Kidney (tissue), 14 donors: Measurements from ENCODE around the gene CDK9. TPM values are rescaled to one million over a fixed set of nuclear protein-coding genes. Genes with fewer than 3 reads are reported as not detected.
A peak's percentile ranks its signal among the peaks of the same experiment; 100 is the strongest.

ENCODE experiments used
- DNase-seq, 5 donors: peaks; one replicate each; pipeline ENCODE4 v3.0.0-alpha.2; 2013 to 2020
- FAIRE-seq: peaks from 2 replicates; lab custom pipeline; 2012; peaks lifted over from hg19 to GRCh38; lab: Jason Lieb, UNC
- H3K27ac ChIP-seq, 2 donors: one replicate each; pipeline ENCODE4 v1.7.0; 2013; ENCODE audit warnings: low read depth in 2 of 2, low read length in 2 of 2, inconsistent platforms in 1 of 2
- H3K27me3 ChIP-seq: one replicate; pipeline ENCODE4 v1.7.1; 2013; ENCODE audit warnings: low read length, inconsistent platforms; ENCODE audit not compliant: control insufficient read depth, insufficient read depth
- H3K36me3 ChIP-seq, 3 donors: one replicate each; pipeline versions ENCODE4 v1.7.0 to v1.7.1; 2013; ENCODE audit warnings: low read length in 3 of 3, control low read depth in 1 of 3, inconsistent platforms in 1 of 3; ENCODE audit not compliant: insufficient read depth in 3 of 3, control insufficient read depth in 2 of 3
- H3K4me1 ChIP-seq, 3 donors: one replicate each; pipeline versions ENCODE4 v1.7.0 to v1.7.1; 2013; ENCODE audit warnings: low read length in 3 of 3, inconsistent platforms in 1 of 3, low read depth in 1 of 3; ENCODE audit not compliant: control insufficient read depth in 2 of 3, insufficient read depth in 2 of 3
- H3K4me3 ChIP-seq, 3 donors: one replicate each; pipeline versions ENCODE4 v1.7.0 to v1.8.1; 2013; ENCODE audit warnings: low read length in 3 of 3, control low read depth in 1 of 3, inconsistent platforms in 1 of 3
- H3K9ac ChIP-seq, 3 donors: one replicate each; pipeline versions ENCODE4 v1.7.0 to v1.7.1; 2013; ENCODE audit warnings: low read length in 3 of 3, control low read depth in 1 of 3, inconsistent platforms in 1 of 3
- H3K9me3 ChIP-seq, 3 donors: one replicate each; pipeline versions ENCODE4 v1.7.0 to v1.7.1; 2013; ENCODE audit warnings: low read length in 3 of 3, control low read depth in 1 of 3, inconsistent platforms in 1 of 3; ENCODE audit not compliant: control insufficient read depth in 2 of 3, insufficient read depth in 1 of 3
- intact Hi-C: fragments of 100-400 bp; cut with DNase I; formaldehyde crosslinking; loops from one replicate; pipeline ENCODE4 v1.11.1; 2022
- polyA plus RNA-seq: library from polyadenylated mRNA; stranded (reverse); fragments of 350-450 nt; fragmentation: Illumina TruSeq; extraction: RNeasy Lipid Tissue Mini Kit (QIAGEN cat#74804); gene quantifications from one replicate; pipeline ENCODE4 v1.2.3, GENCODE V29; 2014; ENCODE audit warnings: low read depth, low replicate concordance; ENCODE audit not compliant: insufficient read depth
- total RNA-seq: library from RNA; stranded (reverse); fragmentation: NEBNext Ultra II Directional; extraction: Animal tissue kit (Norgen Biotek cat#: 25700); gene quantifications from one replicate; pipeline ENCODE4 v1.2.1, GENCODE V29; 2021
- TF ChIP-seq, protein P1 (sequence below): IDR thresholded peaks from 3 replicates; pipeline ENCODE4 v1.5.1; 2012; ENCODE audit warnings: mild to moderate bottlenecking, moderate library complexity, borderline replicate concordance; ENCODE audit not compliant: insufficient read depth; ENCODE audit errors: extremely low read depth
- donor health status: control.
- donor health status: control.
- donor health status: control.
- donor health status: control.
- donor health status: control.
- donor health status: DM: yes; HTN: yes; CAD: no.
- donor health status: Normal renal cell carcinoma (clear cell type).

The CDK9 gene
- total and polyA plus RNA-seq, 2 donors from 2014 or later, result 45.2 to 93.5 TPM

DNA sequence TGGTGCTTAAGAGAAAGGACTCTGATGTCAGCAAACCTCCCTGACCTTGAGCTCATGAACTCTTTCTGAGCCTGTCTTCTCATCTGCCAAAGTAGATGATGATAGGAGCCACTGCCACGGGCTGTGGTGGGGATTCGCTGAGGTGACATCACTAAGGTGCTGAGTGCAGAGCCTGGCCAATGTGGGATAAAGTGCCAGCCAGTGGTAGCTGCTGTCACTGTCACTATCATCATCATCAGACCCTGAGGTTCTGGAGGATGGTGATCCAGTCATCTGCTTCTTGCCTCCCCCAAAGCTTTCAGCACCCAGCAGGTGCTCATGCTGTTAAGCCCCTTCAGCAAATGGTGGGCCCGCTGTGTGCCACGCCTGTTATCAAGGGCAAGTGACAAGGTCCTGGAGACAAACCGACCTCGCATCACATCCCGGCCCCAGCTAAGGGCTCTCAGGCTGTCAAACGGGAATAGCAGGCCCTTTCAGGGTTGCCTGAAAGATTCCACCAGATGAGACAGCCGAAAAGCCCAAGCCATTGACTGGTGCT, 23.2 kb downstream of the CDK9 start:
- TF ChIP-seq, protein P1, sequence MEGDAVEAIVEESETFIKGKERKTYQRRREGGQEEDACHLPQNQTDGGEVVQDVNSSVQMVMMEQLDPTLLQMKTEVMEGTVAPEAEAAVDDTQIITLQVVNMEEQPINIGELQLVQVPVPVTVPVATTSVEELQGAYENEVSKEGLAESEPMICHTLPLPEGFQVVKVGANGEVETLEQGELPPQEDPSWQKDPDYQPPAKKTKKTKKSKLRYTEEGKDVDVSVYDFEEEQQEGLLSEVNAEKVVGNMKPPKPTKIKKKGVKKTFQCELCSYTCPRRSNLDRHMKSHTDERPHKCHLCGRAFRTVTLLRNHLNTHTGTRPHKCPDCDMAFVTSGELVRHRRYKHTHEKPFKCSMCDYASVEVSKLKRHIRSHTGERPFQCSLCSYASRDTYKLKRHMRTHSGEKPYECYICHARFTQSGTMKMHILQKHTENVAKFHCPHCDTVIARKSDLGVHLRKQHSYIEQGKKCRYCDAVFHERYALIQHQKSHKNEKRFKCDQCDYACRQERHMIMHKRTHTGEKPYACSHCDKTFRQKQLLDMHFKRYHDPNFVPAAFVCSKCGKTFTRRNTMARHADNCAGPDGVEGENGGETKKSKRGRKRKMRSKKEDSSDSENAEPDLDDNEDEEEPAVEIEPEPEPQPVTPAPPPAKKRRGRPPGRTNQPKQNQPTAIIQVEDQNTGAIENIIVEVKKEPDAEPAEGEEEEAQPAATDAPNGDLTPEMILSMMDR, result no peak
- FAIRE-seq, result no peak
- no peak overlapping the region for H3K9ac ChIP-seq

DNA sequence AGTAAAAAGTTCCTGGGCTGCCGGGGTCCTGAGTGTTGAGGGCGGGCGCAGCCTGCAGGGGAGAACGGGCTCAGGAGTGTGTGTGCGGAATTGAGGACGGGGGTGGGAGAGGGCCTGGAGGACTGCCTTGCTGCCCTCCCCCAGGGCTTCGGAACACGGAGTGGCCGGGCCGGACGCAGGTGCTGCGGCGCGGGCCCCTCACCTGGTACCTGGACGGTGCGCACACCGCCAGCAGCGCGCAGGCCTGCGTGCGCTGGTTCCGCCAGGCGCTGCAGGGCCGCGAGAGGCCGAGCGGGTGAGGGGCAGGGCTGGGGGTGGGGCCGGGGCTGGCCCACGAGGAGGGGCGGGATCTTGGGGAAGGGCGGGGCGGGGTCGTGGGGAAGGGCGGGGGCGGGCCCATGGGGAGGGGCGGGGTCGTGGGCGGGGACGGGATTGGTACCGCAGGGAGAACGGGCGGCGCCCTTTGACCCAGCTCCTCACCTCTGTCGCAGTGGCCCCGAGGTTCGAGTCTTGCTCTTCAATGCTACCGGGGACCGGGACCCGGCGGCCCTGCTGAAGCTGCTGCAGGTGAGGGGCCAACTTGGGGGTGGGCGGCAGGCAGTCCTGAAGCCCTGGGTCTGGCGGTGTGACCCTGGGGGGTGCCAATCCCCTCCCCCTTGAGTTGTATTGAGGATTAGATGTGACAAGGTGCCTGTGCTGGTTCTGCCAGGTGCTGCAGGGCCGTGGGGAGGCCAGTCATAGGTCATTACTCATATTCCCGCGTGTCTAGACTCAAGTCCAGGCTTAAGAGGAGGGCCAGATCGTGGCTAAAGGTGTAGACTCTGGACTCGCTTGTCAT, 23.9 kb downstream of the CDK9 start:
- no peak for FAIRE-seq
- Histone ChIP-seq H3K27ac (no peak overlapping the region), H3K4me3 (no peak overlapping the region), H3K9ac (no peak overlapping the region), H3K4me1 (peaks cover 0 to 6% (median 0%) of the 10 kb centered on the region in 3 donors), H3K36me3 (peaks cover 2 to 31% (median 14%) of the 10 kb centered on the region in 3 donors), H3K9me3 (no peaks in the 10 kb centered on the region), H3K27me3 (no peaks in the 10 kb centered on the region)
- peak in 3 of 5 donors; percentile 60 to 84 (median 63) for DNase-seq
- intact Hi-C loops, result no loop called here
- TF ChIP-seq, protein P1, result no peak

More for the DNA sequence above, 23.2 kb downstream of the CDK9 start:
- DNase-seq, result peak in 1 of 5 donors; percentile 49
- Histone ChIP-seq H3K4me3 (no peak overlapping the region), H3K27ac (no peak overlapping the region), H3K36me3 (peaks cover 2 to 30% (median 10%) of the 10 kb centered on the region in 3 donors), H3K4me1 (peaks cover 0 to 11% (median 6%) of the 10 kb centered on the region in 3 donors), H3K9me3 (no peaks in the 10 kb centered on the region), H3K27me3 (no peaks in the 10 kb centered on the region)
- intact Hi-C loops, result no loop called here

DNA sequence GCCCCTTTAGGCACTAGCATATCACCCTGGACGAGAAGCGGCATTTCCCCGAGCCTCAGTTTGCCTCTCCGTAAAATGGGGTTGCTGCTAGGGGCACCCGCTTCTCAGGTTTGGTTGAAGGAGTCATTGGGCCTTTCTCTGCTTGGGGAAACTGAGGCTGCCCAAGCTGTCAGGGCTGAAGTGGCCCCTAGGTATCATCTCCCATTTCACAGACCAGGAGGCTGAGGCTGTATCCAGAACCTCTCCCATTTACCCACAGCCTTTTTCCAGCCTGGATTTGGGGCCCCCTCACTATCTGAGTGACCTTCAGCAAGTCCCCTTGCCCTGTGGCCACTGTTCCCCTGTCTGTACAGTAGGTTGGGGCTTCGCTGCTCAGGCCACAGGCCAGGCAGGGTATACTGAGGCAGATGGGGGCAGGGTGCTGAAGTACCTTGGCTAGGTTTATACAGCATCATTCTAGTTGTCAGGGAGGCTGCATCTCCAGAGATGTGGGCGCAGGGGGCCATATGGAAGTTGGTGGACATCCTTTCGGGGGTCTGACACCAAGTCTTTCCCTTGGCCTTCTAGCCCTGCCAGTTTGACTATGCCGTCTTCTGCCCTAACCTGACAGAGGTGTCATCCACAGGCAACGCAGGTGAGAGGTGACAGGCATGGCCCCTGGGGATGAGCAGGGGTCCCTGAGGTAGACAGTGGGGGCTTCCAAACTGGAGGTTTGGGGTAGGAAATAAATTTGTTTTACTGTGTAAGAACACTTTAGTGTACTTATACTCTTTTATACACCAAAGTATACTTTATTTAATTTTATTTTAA, 24.7 kb downstream of the CDK9 start:
- no peaks in the 10 kb centered on the region for H3K9me3 ChIP-seq

More for the DNA sequence above, 24.7 kb downstream of the CDK9 start:
- FAIRE-seq, result no peak
- Histone ChIP-seq H3K27me3 (no peaks in the 10 kb centered on the region), H3K27ac (no peak overlapping the region), H3K4me1 (peaks cover 0 to 6% (median 0%) of the 10 kb centered on the region in 3 donors), H3K9ac (no peak overlapping the region), H3K4me3 (no peak overlapping the region), H3K36me3 (peaks cover 2 to 33% (median 14%) of the 10 kb centered on the region in 3 donors)
- peak in 1 of 5 donors; percentile 33 for DNase-seq
- TF ChIP-seq, protein P1, result no peak
- intact Hi-C loops, result no loop called here
